ENCODE results near the gene ABCC8.

Gene ABCC8

DNA sequence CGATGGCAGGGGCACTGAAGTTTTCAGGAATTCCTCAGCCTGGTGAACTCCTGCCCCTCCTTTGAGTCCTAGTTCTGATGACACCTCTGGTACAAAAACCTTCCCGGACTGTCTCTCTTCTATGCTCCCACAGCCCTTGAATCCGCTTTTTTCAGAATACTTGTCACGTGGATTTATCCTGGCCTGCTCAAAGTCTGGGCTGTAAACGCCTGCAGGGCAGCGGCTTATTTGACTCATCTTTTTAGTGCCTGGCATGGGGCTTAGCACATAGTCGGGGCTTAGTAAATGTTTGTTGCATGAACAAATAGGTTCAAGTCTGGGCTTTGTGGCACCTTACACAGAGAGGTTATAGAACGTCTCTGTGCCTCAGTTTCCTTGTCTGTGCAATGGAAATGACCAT lies 74.8 kb downstream of the ABCC8 start:
- H3K9me3 ChIP-seq (ENCODE audit: control insufficient read depth, low read length) = no peaks in the 10 kb centered on the region
- no peak overlapping the region for H3K27ac ChIP-seq (ENCODE audit: insufficient read depth, low read length, poor library complexity, severe bottlenecking)
- H3K4me1 ChIP-seq (ENCODE audit: control insufficient read depth, insufficient read depth, low read length, poor library complexity, severe bottlenecking) = no peaks in the 10 kb centered on the region
- H3K27me3 ChIP-seq (replicated peaks; ENCODE audit: control insufficient read depth, insufficient read depth, low read length, poor library complexity, severe bottlenecking) = no peaks in the 10 kb centered on the region
- H3K4me3 ChIP-seq (ENCODE audit: insufficient read depth, low read depth, low read length, poor library complexity, severe bottlenecking) = no peak overlapping the region
- no peaks in the 10 kb centered on the region for H3K36me3 ChIP-seq (ENCODE audit: control insufficient read depth, insufficient read depth, low read length)
- no peak for DNase-seq

DNA sequence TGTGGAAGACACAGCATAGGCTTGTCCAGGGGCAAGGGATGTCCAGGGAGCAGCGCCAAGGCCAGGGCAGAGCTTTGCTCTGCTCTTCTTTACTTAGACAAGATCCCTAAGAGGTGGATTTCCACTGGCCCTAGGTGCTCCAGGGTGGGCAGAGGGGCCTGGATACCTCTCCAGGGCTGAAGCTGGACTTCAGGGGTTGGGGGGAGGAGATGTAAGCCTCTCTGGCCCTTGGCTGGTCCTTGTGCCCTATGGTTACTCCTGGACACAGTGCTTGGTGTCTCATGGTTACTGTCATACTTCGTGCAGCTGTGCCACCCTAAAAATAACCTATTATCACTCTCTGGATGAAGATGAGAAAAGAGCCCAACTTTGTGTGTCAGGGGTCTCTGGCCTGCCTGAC lies 75.3 kb downstream of the ABCC8 start:
- Histone ChIP-seq H3K27me3 (replicated peaks; ENCODE audit: control insufficient read depth, insufficient read depth, low read length, poor library complexity, severe bottlenecking) (no peaks in the 10 kb centered on the region), H3K4me1 (ENCODE audit: control insufficient read depth, insufficient read depth, low read length, poor library complexity, severe bottlenecking) (no peaks in the 10 kb centered on the region), H3K4me3 (ENCODE audit: insufficient read depth, low read depth, low read length, poor library complexity, severe bottlenecking) (no peak overlapping the region), H3K27ac (ENCODE audit: insufficient read depth, low read length, poor library complexity, severe bottlenecking) (no peak overlapping the region), H3K9me3 (ENCODE audit: control insufficient read depth, low read length) (no peaks in the 10 kb centered on the region), H3K36me3 (ENCODE audit: control insufficient read depth, insufficient read depth, low read length) (no peaks in the 10 kb centered on the region)
- no peak for DNase-seq

DNA sequence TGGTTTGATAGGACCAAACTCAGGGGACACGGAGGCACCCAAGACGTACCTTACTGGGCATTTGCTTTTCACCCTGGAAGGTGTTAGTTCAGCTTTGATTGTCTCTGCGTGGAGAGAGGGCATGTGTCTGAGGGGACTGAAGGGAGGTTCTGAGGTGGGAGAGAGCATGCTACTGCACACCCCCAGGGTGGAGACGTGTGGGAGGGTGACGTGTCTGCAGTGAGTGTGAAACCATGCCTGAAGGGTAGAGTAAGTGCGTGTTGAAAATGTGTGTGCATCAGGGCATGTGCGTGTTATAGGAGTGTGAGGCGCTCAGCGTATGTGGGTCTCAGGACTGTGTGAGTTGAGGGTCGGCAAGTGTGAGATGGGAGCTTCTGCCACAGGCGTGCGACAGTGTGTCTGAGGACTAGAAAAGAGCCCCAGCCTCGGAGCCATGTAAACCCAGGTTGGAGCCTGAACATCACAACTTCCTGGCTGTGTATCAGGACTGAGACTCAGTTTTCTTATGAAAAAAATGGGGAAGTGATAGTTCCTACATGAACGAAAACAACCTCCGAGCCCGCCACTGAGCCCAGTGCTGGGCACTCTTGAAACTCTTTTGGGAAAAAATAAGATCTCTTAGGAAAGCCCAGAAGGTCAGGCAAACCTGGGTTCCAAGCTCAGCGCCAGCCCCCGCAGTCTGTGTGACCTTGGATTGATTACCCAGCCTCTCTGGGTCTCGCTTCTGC lies 76.4 kb downstream of the ABCC8 start:
- H3K4me3 ChIP-seq (ENCODE audit: insufficient read depth, low read depth, low read length, poor library complexity, severe bottlenecking) = no peak overlapping the region
- no peaks in the 10 kb centered on the region for H3K4me1 ChIP-seq (ENCODE audit: control insufficient read depth, insufficient read depth, low read length, poor library complexity, severe bottlenecking)
- no peak for DNase-seq
- H3K27ac ChIP-seq (ENCODE audit: insufficient read depth, low read length, poor library complexity, severe bottlenecking) = no peak overlapping the region
- no peaks in the 10 kb centered on the region for H3K27me3 ChIP-seq (replicated peaks; ENCODE audit: control insufficient read depth, insufficient read depth, low read length, poor library complexity, severe bottlenecking)
- H3K36me3 ChIP-seq (ENCODE audit: control insufficient read depth, insufficient read depth, low read length) = no peaks in the 10 kb centered on the region
- H3K9me3 ChIP-seq (ENCODE audit: control insufficient read depth, low read length) = no peaks in the 10 kb centered on the region

DNA sequence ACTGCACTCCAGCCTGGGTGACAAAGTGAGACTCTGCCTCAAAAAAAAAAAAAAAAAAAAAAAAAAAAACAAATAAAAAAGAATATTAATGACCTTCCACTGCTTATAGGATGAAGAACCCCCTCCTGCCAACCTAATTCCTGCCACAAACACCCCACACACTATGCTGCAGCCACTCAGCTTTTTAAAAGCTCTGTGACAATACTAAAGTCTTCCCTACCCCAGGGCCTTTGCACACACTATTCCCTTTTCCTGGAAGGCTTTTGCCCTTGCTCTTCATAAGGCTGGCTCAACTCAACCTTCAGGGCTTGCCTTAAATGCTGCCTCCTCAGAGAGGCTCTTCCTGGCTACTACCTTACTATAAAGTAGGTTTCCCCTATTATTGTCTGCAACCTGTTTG lies 77.4 kb downstream of the ABCC8 start:
- H3K4me1 ChIP-seq (ENCODE audit: control insufficient read depth, insufficient read depth, low read length, poor library complexity, severe bottlenecking) = no peaks in the 10 kb centered on the region
- H3K9me3 ChIP-seq (ENCODE audit: control insufficient read depth, low read length) = no peaks in the 10 kb centered on the region
- H3K36me3 ChIP-seq (ENCODE audit: control insufficient read depth, insufficient read depth, low read length) = no peaks in the 10 kb centered on the region
- no peak overlapping the region for H3K27ac ChIP-seq (ENCODE audit: insufficient read depth, low read length, poor library complexity, severe bottlenecking)
- H3K27me3 ChIP-seq (replicated peaks; ENCODE audit: control insufficient read depth, insufficient read depth, low read length, poor library complexity, severe bottlenecking) = no peaks in the 10 kb centered on the region
- H3K4me3 ChIP-seq (ENCODE audit: insufficient read depth, low read depth, low read length, poor library complexity, severe bottlenecking) = no peak overlapping the region
- no peak for DNase-seq

DNA sequence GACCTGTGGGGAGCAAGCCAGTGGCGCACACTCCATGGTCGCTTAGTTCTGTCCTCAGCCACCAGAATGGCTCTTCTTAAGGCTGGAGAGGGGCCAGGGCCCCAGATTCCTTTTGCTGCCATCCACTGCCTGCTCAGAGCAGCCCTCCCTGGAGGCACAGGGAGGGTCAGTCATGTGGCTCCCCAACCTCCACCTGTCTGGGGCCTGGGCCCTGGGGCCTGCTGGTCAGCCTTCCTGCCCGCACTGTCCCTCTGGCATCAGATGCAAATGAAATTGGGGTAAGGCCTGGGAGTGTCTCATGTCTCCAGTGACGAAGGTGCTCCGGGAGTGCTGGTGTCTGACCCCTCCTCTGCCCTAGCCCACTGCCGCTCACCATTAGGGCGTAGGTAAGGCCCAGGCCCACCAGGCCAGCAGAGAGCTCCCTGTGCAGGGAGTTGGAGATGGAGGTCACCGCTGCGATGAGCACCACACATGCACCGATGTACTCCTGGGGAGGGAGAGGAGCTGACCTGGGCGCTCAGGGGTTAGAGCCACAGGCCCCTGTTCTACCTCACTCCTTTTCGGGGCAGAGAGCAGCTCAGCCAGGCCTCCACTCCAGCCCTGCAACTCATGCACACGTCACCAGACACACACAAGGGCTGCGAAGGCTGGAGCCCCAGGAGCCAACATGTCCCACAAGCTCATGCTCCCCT lies 79.2 kb downstream of the ABCC8 start:
- H3K4me3 ChIP-seq (ENCODE audit: insufficient read depth, low read depth, low read length, poor library complexity, severe bottlenecking) = no peak overlapping the region
- no peaks in the 10 kb centered on the region for H3K9me3 ChIP-seq (ENCODE audit: control insufficient read depth, low read length)
- no peak overlapping the region for H3K27ac ChIP-seq (ENCODE audit: insufficient read depth, low read length, poor library complexity, severe bottlenecking)
- no peak for DNase-seq
- no peaks in the 10 kb centered on the region for H3K36me3 ChIP-seq (ENCODE audit: control insufficient read depth, insufficient read depth, low read length)
- no peaks in the 10 kb centered on the region for H3K27me3 ChIP-seq (replicated peaks; ENCODE audit: control insufficient read depth, insufficient read depth, low read length, poor library complexity, severe bottlenecking)
- H3K4me1 ChIP-seq (ENCODE audit: control insufficient read depth, insufficient read depth, low read length, poor library complexity, severe bottlenecking) = no peaks in the 10 kb centered on the region

DNA sequence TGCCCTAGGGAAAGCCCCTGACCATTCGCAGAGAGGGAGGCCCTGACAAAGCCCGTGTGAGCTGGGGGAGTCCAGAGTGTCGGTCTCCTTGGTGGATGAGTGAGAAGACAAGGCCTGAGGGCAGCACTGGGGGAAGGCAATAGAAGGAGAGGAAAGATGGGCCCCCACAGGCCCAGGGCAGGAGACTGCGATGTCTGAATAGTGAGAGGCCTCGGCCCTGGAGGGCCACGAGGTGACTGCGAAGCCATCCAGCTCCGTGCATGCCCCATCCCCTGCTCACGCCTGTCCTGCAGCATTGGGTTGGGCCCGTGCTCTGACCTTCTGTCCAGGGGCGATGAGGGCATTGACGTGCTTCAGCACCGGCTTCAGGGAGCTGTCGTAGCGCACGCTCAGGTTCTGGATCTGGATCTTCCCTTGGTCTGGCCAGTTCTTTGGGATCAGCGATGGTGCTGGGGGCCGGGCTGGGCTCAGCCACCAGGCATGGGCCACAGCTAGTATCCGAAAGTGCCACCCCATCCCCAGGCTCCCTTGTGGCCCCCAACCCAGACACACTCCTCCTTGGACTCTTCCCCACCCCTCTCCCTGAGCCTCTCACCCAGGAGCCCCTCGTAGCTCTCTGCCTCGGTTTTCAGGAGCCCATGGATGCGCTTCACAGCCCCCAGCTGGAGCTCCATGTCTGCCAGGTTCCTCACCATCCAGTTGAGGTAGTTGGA lies 79.9 kb downstream of the ABCC8 start:
- Histone ChIP-seq H3K27me3 (replicated peaks; ENCODE audit: control insufficient read depth, insufficient read depth, low read length, poor library complexity, severe bottlenecking) (no peaks in the 10 kb centered on the region), H3K27ac (ENCODE audit: insufficient read depth, low read length, poor library complexity, severe bottlenecking) (no peak overlapping the region), H3K9me3 (ENCODE audit: control insufficient read depth, low read length) (no peaks in the 10 kb centered on the region), H3K4me1 (ENCODE audit: control insufficient read depth, insufficient read depth, low read length, poor library complexity, severe bottlenecking) (no peaks in the 10 kb centered on the region), H3K4me3 (ENCODE audit: insufficient read depth, low read depth, low read length, poor library complexity, severe bottlenecking) (no peak overlapping the region), H3K36me3 (ENCODE audit: control insufficient read depth, insufficient read depth, low read length) (no peaks in the 10 kb centered on the region)
- no peak for DNase-seq

- Histone ChIP-seq H3K27ac (ENCODE audit: insufficient read depth, low read length, poor library complexity, severe bottlenecking) (no peak overlapping the region), H3K36me3 (ENCODE audit: control insufficient read depth, insufficient read depth, low read length) (no peaks in the 10 kb centered on the region), H3K9me3 (ENCODE audit: control insufficient read depth, low read length) (no peaks in the 10 kb centered on the region), H3K27me3 (replicated peaks; ENCODE audit: control insufficient read depth, insufficient read depth, low read length, poor library complexity, severe bottlenecking) (no peaks in the 10 kb centered on the region), H3K4me3 (ENCODE audit: insufficient read depth, low read depth, low read length, poor library complexity, severe bottlenecking) (no peak overlapping the region), H3K4me1 (ENCODE audit: control insufficient read depth, insufficient read depth, low read length, poor library complexity, severe bottlenecking) (no peaks in the 10 kb centered on the region)
- DNase-seq = no peak
Measured at GRCh38 chr11:17395978-17396377, 80.7 kb downstream of the ABCC8 start.

GRCh38 chr11:17395554-17395961 lies 81.1 kb downstream of the ABCC8 start:
- H3K27me3 ChIP-seq (replicated peaks; ENCODE audit: control insufficient read depth, insufficient read depth, low read length, poor library complexity, severe bottlenecking) = no peaks in the 10 kb centered on the region
- H3K9me3 ChIP-seq (ENCODE audit: control insufficient read depth, low read length) = no peaks in the 10 kb centered on the region
- H3K36me3 ChIP-seq (ENCODE audit: control insufficient read depth, insufficient read depth, low read length) = no peaks in the 10 kb centered on the region
- H3K27ac ChIP-seq (ENCODE audit: insufficient read depth, low read length, poor library complexity, severe bottlenecking) = no peak overlapping the region
- no peak for DNase-seq
- no peaks in the 10 kb centered on the region for H3K4me1 ChIP-seq (ENCODE audit: control insufficient read depth, insufficient read depth, low read length, poor library complexity, severe bottlenecking)
- no peak overlapping the region for H3K4me3 ChIP-seq (ENCODE audit: insufficient read depth, low read depth, low read length, poor library complexity, severe bottlenecking)

GRCh38 chr11:17394743-17395390 lies 81.8 kb downstream of the ABCC8 start:
- Histone ChIP-seq H3K4me3 (ENCODE audit: insufficient read depth, low read depth, low read length, poor library complexity, severe bottlenecking) (no peak overlapping the region), H3K27me3 (replicated peaks; ENCODE audit: control insufficient read depth, insufficient read depth, low read length, poor library complexity, severe bottlenecking) (no peaks in the 10 kb centered on the region), H3K9me3 (ENCODE audit: control insufficient read depth, low read length) (no peaks in the 10 kb centered on the region), H3K27ac (ENCODE audit: insufficient read depth, low read length, poor library complexity, severe bottlenecking) (no peak overlapping the region), H3K4me1 (ENCODE audit: control insufficient read depth, insufficient read depth, low read length, poor library complexity, severe bottlenecking) (no peaks in the 10 kb centered on the region), H3K36me3 (ENCODE audit: control insufficient read depth, insufficient read depth, low read length) (no peaks in the 10 kb centered on the region)
- DNase-seq = no peak

- Histone ChIP-seq H3K36me3 (ENCODE audit: control insufficient read depth, insufficient read depth, low read length) (no peaks in the 10 kb centered on the region), H3K27ac (ENCODE audit: insufficient read depth, low read length, poor library complexity, severe bottlenecking) (no peak overlapping the region), H3K4me3 (ENCODE audit: insufficient read depth, low read depth, low read length, poor library complexity, severe bottlenecking) (no peak overlapping the region), H3K9me3 (ENCODE audit: control insufficient read depth, low read length) (no peaks in the 10 kb centered on the region), H3K4me1 (ENCODE audit: control insufficient read depth, insufficient read depth, low read length, poor library complexity, severe bottlenecking) (peaks cover 3% of the 10 kb centered on the region), H3K27me3 (replicated peaks; ENCODE audit: control insufficient read depth, insufficient read depth, low read length, poor library complexity, severe bottlenecking) (no peaks in the 10 kb centered on the region)
- DNase-seq = no peak
Measured at GRCh38 chr11:17393472-17393871, 83.2 kb downstream of the ABCC8 start.
